Measurements from ENCODE around the gene PRKG1. TPM values are rescaled to one million over a fixed set of nuclear protein-coding genes. Genes with fewer than 3 reads are reported as not detected.

The PRKG1 gene
- total and polyA plus RNA-seq, 2 of the 8 experiments (the other 6 are each of a cell fraction or from before 2014, with no cell fraction given), result 4.2 to 15.2 TPM

DNA sequence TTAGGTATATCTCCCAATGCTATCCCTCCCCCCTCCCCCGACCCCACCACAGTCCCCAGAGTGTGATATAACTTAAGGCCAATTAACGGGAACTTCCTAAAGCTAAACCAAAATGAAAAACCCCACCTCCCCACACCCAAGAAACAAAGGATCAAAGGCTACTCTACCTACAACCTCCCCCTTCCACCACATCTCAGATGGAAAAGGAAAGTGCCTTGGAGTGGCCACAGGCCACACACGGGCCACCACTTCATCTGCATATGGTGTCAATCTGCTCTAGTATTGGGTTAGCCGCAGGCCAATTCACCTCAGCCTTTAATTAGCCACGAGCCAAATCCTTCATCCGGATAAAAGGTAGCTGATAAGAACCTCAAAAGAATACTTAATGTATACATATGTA is 605.6 kb downstream of the PRKG1 start:
- no peak overlapping the region for H2AK5ac ChIP-seq (ENCODE audit: low read depth, low read length)
- no peaks in the 10 kb centered on the region for H3K36me3 ChIP-seq (ENCODE audit: control insufficient read depth in 2 of 4, insufficient read depth in 4 of 4, low read length in 3 of 4)
- no peak overlapping the region for H2BK20ac ChIP-seq (ENCODE audit: low read length)
- H2BK120ac ChIP-seq (replicated peaks; ENCODE audit: low read depth, low read length), result no peak overlapping the region
- H3K27me3 ChIP-seq (replicated peaks in 1 of 4; ENCODE audit: control insufficient read depth in 3 of 4, extremely low read depth in 1 of 4, insufficient read depth in 3 of 4, low read length in 3 of 4), result no peaks in the 10 kb centered on the region
- CTCF ChIA-PET (ENCODE audit: partially characterized antibody), result no interaction called here
- H3K56ac ChIP-seq (replicated peaks; ENCODE audit: insufficient read length, low read depth, low read length), result no peak overlapping the region
- no peaks in the 10 kb centered on the region for H3K79me2 ChIP-seq (ENCODE audit: control insufficient read depth in 1 of 2, insufficient read depth in 2 of 2, low read length in 2 of 2)
- POLR2A ChIA-PET (ENCODE audit: partially characterized antibody), result no interaction called here
- H2BK5ac ChIP-seq (ENCODE audit: low read depth, low read length), result no peak overlapping the region
- no peak overlapping the region for H3K23ac ChIP-seq (ENCODE audit: insufficient read length)
- 90% methylated on average over 6 of the region's 6 CpGs; no CpG with 5 or more reads in 1 of the 2 experiments for WGBS, 2 experiments (ENCODE audit: extremely low coverage in 1 of 2, insufficient coverage in 1 of 2, insufficient read length in 1 of 2, insufficient replicate concordance in 2 of 2, low coverage in 1 of 2, low lambda C conversion rate in 2 of 2, missing lambda C conversion rate in 1 of 2)
- no peaks in the 10 kb centered on the region for H3K9me3 ChIP-seq (ENCODE audit: insufficient read depth in 2 of 2, low read depth in 1 of 2, low read length in 1 of 2)
- peaks cover 0 to 2% (median 0%) of the 10 kb centered on the region in 4 experiments; a peak in 1 of 7 replicates for H3K4me1 ChIP-seq (replicated peaks in 1 of 4; ENCODE audit: control insufficient read depth in 3 of 4, insufficient read depth in 4 of 4, low read length in 3 of 4)
- no peak overlapping the region for H4K5ac ChIP-seq (ENCODE audit: insufficient read length, low read depth, low read length)
- H4K20me1 ChIP-seq (replicated peaks in 1 of 2; ENCODE audit: control insufficient read depth in 1 of 2, insufficient read depth in 2 of 2, low read length in 2 of 2), result no peaks in the 10 kb centered on the region
- no peak overlapping the region for H4K8ac ChIP-seq (ENCODE audit: extremely low read depth, insufficient read depth, low read length)
- no peak overlapping the region for H3K27ac ChIP-seq (ENCODE audit: low read depth, low read length)
- no peaks in the 10 kb centered on the region for H3K79me1 ChIP-seq (ENCODE audit: low read depth, low read length)
- no peak overlapping the region for H4K91ac ChIP-seq (replicated peaks; ENCODE audit: insufficient read length, low read length)
- no peak overlapping the region for H3K4ac ChIP-seq (replicated peaks; ENCODE audit: insufficient read length, low read depth, low read length)
- FAIRE-seq (no peak), DNase-seq (ENCODE audit: low read depth in 1 of 2, low spot score in 2 of 2) (no peak)
- H3K14ac ChIP-seq (ENCODE audit: insufficient read length), result no peak overlapping the region
- no peak overlapping the region for H3K9ac ChIP-seq (replicated peaks in 1 of 4; ENCODE audit: extremely low read depth in 1 of 4, low read depth in 3 of 4, low read length in 3 of 4)
- no peak overlapping the region; the same call in 1 of the 2 replicates for H3K18ac ChIP-seq (ENCODE audit: extremely low read depth, low read length)
- no peak overlapping the region for H3K4me2 ChIP-seq (ENCODE audit: insufficient read depth in 1 of 2, low read depth in 2 of 2, low read length in 2 of 2)
- no peak overlapping the region for H2BK15ac ChIP-seq (ENCODE audit: low read length)
- no peak overlapping the region for H2BK12ac ChIP-seq (ENCODE audit: low read depth, low read length)
- no peaks in the 10 kb centered on the region for H3K23me2 ChIP-seq (ENCODE audit: low read depth, low read length)
- no peak overlapping the region for H2AFZ ChIP-seq (ENCODE audit: low read length)
- H3K4me3 ChIP-seq (ENCODE audit: extremely low read depth in 1 of 4, insufficient read depth in 2 of 4, low read depth in 3 of 4, low read length in 4 of 4), result no peak overlapping the region
- no peak for TF ChIP-seq GABPA (IDR thresholded peaks at IDR 0.05; ENCODE audit: borderline replicate concordance, insufficient read depth, low read length)
- no peak for TF ChIP-seq NRF1 (IDR thresholded peaks at IDR 0.05; ENCODE audit: low read depth, low read length)
- TF ChIP-seq RXRA (IDR thresholded peaks at IDR 0.05; ENCODE audit: insufficient read depth, low read depth, low read length), result no peak
- no peak for TF ChIP-seq KDM5A (IDR thresholded peaks at IDR 0.05; ENCODE audit: low read length)
- no peak for TF ChIP-seq YY1 (IDR thresholded peaks at IDR 0.05; ENCODE audit: low read depth, low read length)
- TF ChIP-seq FOSL1 (IDR thresholded peaks at IDR 0.05; ENCODE audit: insufficient read depth, low read depth, low read length), result no peak
- TF ChIP-seq BCL11A (IDR thresholded peaks at IDR 0.05; ENCODE audit: low read depth in 2 of 2, low read length in 2 of 2), result no peak
- no peak for TF ChIP-seq CBX5 (IDR thresholded peaks at IDR 0.05; ENCODE audit: low read depth, low read length)
- TF ChIP-seq CREB1 (IDR thresholded peaks at IDR 0.05), result no peak

Measured in H1 (cell line).